ENCODE measurements around the gene STPG2. TPM values are rescaled to one million over a fixed set of nuclear protein-coding genes. Genes with fewer than 3 reads are reported as not detected.

Gene STPG2
- total and polyA plus RNA-seq, 2 of the 8 experiments (the other 6 are each of a cell fraction or from before 2014, with no cell fraction given) = 0.03 TPM; not detected in 1

- no peaks in the 10 kb centered on the region for H4K20me1 ChIP-seq (replicated peaks in 1 of 2; ENCODE audit: control insufficient read depth in 1 of 2, insufficient read depth in 2 of 2, low read length in 2 of 2)
- H2AFZ ChIP-seq (ENCODE audit: low read length) = no peak overlapping the region
- no peak overlapping the region for H2AK5ac ChIP-seq (ENCODE audit: low read depth, low read length)
- no peaks in the 10 kb centered on the region for H3K79me2 ChIP-seq (ENCODE audit: control insufficient read depth in 1 of 2, insufficient read depth in 2 of 2, low read length in 2 of 2)
- H3K27me3 ChIP-seq (replicated peaks in 1 of 4; ENCODE audit: control insufficient read depth in 3 of 4, extremely low read depth in 1 of 4, insufficient read depth in 3 of 4, low read length in 3 of 4) = no peaks in the 10 kb centered on the region; a peak in 1 of 7 replicates
- H2BK120ac ChIP-seq (replicated peaks; ENCODE audit: low read depth, low read length) = no peak overlapping the region
- TF ChIP-seq JUND (IDR thresholded peaks at IDR 0.05; ENCODE audit: low read length) (no peak), RFX5 (IDR thresholded peaks at IDR 0.05; ENCODE audit: borderline replicate concordance, low read depth, low read length) (no peak), CTBP2 (IDR thresholded peaks at IDR 0.05; ENCODE audit: borderline replicate concordance, insufficient read depth, insufficient read length, low read length) (no peak), SP2 (IDR thresholded peaks at IDR 0.05; ENCODE audit: low read length) (no peak), E2F6 (IDR thresholded peaks at IDR 0.05) (no peak), TAF7 (optimal IDR thresholded peaks at IDR 0.05; ENCODE audit: borderline replicate concordance, low read depth, low read length) (no peak), SIX5 (IDR thresholded peaks at IDR 0.05; ENCODE audit: low read depth, low read length) (no peak), KDM5A (IDR thresholded peaks at IDR 0.05; ENCODE audit: low read length) (no peak), BCL11A (IDR thresholded peaks at IDR 0.05; ENCODE audit: low read depth in 2 of 2, low read length in 2 of 2) (no peak)
- ChIA-PET POLR2A (ENCODE audit: partially characterized antibody) (interaction anchor here (1.4 kb wide), 1 partner anchor 20 kb away, joined by 4 read pairs; no protein-coding TSS in a partner anchor), CTCF (ENCODE audit: partially characterized antibody) (no interaction called here)
- H3K4me3 ChIP-seq (ENCODE audit: extremely low read depth in 1 of 4, insufficient read depth in 2 of 4, low read depth in 3 of 4, low read length in 4 of 4) = no peak overlapping the region
- H3K4me2 ChIP-seq (ENCODE audit: insufficient read depth in 1 of 2, low read depth in 2 of 2, low read length in 2 of 2) = no peak overlapping the region
- FAIRE-seq = no peak
- H3K4ac ChIP-seq (replicated peaks; ENCODE audit: insufficient read length, low read depth, low read length) = no peak overlapping the region
- no peaks in the 10 kb centered on the region for H3K4me1 ChIP-seq (replicated peaks in 1 of 4; ENCODE audit: control insufficient read depth in 3 of 4, insufficient read depth in 4 of 4, low read length in 3 of 4)
- no peak overlapping the region for H2BK5ac ChIP-seq (ENCODE audit: low read depth, low read length)
- H3K18ac ChIP-seq (ENCODE audit: extremely low read depth, low read length) = no peak overlapping the region
- H3K23ac ChIP-seq (ENCODE audit: insufficient read length) = no peak overlapping the region
- no peak overlapping the region for H2BK20ac ChIP-seq (ENCODE audit: low read length)
- H3K23me2 ChIP-seq (ENCODE audit: low read depth, low read length) = no peaks in the 10 kb centered on the region
- no peak for DNase-seq (ENCODE audit: low read depth in 1 of 2, low spot score in 2 of 2)
- H4K5ac ChIP-seq (ENCODE audit: insufficient read length, low read depth, low read length) = no peak overlapping the region
- no peak overlapping the region for H3K9ac ChIP-seq (replicated peaks in 1 of 4; ENCODE audit: extremely low read depth in 1 of 4, low read depth in 3 of 4, low read length in 3 of 4)
- no peak overlapping the region for H2BK12ac ChIP-seq (ENCODE audit: low read depth, low read length)
- 90% methylated on average over 2 of the region's 2 CpGs; no CpG with 5 or more reads in 1 of the 2 experiments for WGBS, 2 experiments (ENCODE audit: extremely low coverage in 1 of 2, insufficient coverage in 1 of 2, insufficient read length in 1 of 2, insufficient replicate concordance in 2 of 2, low coverage in 1 of 2, low lambda C conversion rate in 2 of 2, missing lambda C conversion rate in 1 of 2)
- no peak overlapping the region for H4K8ac ChIP-seq (ENCODE audit: extremely low read depth, insufficient read depth, low read length)
- H3K56ac ChIP-seq (replicated peaks; ENCODE audit: insufficient read length, low read depth, low read length) = no peak overlapping the region
- no peaks in the 10 kb centered on the region for H3K9me3 ChIP-seq (ENCODE audit: insufficient read depth in 2 of 2, low read depth in 1 of 2, low read length in 1 of 2)
- H4K91ac ChIP-seq (replicated peaks; ENCODE audit: insufficient read length, low read length) = no peak overlapping the region
- no peak overlapping the region for H3K27ac ChIP-seq (ENCODE audit: low read depth, low read length)
- H3K79me1 ChIP-seq (ENCODE audit: low read depth, low read length) = no peaks in the 10 kb centered on the region
- H3K14ac ChIP-seq (ENCODE audit: insufficient read length) = no peak overlapping the region
- H3K36me3 ChIP-seq (ENCODE audit: control insufficient read depth in 2 of 4, insufficient read depth in 4 of 4, low read length in 3 of 4) = no peaks in the 10 kb centered on the region
- H2BK15ac ChIP-seq (ENCODE audit: low read length) = no peak overlapping the region
Measured at GRCh38 chr4:97587912-97588311, 555.4 kb downstream of the STPG2 start.

Measured in H1 (cell line).